ENCODE data around the gene MTHFD2.
A peak's percentile ranks its signal among the peaks of the same experiment; 100 is the strongest.

MTHFD2 gene

DNA sequence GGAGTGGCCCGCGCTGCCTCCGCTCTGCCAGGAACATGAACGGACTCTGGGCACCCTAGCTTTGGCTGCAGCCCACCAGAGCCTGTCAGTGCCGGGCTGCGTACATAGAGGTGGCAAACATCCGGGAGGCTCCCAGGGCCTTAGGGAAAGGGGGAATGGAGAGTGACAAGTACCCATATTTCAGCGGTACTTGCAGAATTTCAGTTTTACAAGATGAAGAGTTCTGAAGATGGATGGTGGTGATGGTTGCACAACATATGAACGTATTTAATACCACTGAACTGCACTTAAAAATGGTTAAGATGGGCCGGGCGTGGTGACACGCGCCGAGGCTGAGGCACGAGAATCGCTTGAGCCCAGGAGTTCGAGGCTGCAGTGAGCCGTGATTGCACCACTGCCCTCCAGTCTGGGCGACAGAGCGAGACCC is 873 bp downstream of the MTHFD2 start:
- ChIA-PET CTCF (interaction anchor here (0.7 to 3.8 kb wide), 12 partner anchors 9 to 382 kb away, joined by 3 to 31 read pairs (median 6); partner anchors contain the start of genes BOLA3 and MOB1A), POLR2A (interaction anchor here (0.8 to 3.4 kb wide), 10 partner anchors 9 to 361 kb away, joined by 3 to 29 read pairs (median 4); partner anchors contain the start of gene MOB1A)

GRCh38 chr2:74199871-74200305 is 1.5 kb downstream of the MTHFD2 start:
- POLR2A ChIA-PET: interaction anchor here (0.6 to 3.4 kb wide), 5 partner anchors 8 to 361 kb away, joined by 3 to 29 read pairs (median 7); partner anchors contain the start of gene MOB1A
- CTCF ChIA-PET: interaction anchor here (0.7 to 3.8 kb wide), 8 partner anchors 9 to 376 kb away, joined by 3 to 31 read pairs (median 7); partner anchors contain the start of genes BOLA3 and MOB1A
- H3K4me3 ChIP-seq (ENCODE audit: low read depth, low read length): peak overlapping the region; percentile 99
- TF ChIP-seq, protein P1, sequence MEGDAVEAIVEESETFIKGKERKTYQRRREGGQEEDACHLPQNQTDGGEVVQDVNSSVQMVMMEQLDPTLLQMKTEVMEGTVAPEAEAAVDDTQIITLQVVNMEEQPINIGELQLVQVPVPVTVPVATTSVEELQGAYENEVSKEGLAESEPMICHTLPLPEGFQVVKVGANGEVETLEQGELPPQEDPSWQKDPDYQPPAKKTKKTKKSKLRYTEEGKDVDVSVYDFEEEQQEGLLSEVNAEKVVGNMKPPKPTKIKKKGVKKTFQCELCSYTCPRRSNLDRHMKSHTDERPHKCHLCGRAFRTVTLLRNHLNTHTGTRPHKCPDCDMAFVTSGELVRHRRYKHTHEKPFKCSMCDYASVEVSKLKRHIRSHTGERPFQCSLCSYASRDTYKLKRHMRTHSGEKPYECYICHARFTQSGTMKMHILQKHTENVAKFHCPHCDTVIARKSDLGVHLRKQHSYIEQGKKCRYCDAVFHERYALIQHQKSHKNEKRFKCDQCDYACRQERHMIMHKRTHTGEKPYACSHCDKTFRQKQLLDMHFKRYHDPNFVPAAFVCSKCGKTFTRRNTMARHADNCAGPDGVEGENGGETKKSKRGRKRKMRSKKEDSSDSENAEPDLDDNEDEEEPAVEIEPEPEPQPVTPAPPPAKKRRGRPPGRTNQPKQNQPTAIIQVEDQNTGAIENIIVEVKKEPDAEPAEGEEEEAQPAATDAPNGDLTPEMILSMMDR (IDR thresholded peaks at IDR 0.05; ENCODE audit: insufficient read depth, low read length, missing control alignments): no peak
- no peak for DNase-seq (ENCODE audit: low read depth, low spot score)

More for the DNA sequence above, 873 bp downstream of the MTHFD2 start:
- DNase-seq (ENCODE audit: low read depth, low spot score): no peak
- TF ChIP-seq, protein P1 (IDR thresholded peaks at IDR 0.05; ENCODE audit: insufficient read depth, low read length, missing control alignments): no peak
- H3K4me3 ChIP-seq (ENCODE audit: low read depth, low read length): peak overlapping the region; percentile 99

DNA sequence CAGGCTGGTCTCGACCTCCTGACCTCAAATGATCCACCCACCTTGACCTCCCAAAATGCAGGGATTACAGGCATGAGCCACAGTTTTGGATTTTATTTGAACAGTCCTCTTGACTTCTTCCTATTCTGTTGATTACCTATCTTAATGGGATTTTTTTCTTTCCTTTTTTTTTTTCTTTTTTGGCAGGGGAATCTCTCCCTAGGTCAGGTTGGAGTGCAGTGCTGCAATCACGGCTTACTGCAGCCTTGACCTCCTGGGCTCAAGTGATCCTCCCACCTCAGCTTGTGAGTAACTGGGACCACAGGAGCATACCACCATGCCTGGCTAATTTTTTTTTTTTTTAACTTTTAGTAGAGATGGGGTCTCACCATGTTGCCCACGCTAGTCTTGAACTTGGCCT is 2.8 kb downstream of the MTHFD2 start:
- ChIA-PET CTCF (interaction anchor here (3.8 kb wide), 1 partner anchor 377 kb away, joined by 15 read pairs; no protein-coding TSS in a partner anchor), POLR2A (interaction anchor here (0.7 kb wide), 1 partner anchor 30 kb away, joined by 3 read pairs; no protein-coding TSS in a partner anchor)
- no peak for DNase-seq (ENCODE audit: low read depth, low spot score)
- peak overlapping the region; percentile 13; the same call in 1 of the 2 replicates for H3K4me3 ChIP-seq (ENCODE audit: low read depth, low read length)
- TF ChIP-seq, protein P1 (IDR thresholded peaks at IDR 0.05; ENCODE audit: insufficient read depth, low read length, missing control alignments): no peak

DNA sequence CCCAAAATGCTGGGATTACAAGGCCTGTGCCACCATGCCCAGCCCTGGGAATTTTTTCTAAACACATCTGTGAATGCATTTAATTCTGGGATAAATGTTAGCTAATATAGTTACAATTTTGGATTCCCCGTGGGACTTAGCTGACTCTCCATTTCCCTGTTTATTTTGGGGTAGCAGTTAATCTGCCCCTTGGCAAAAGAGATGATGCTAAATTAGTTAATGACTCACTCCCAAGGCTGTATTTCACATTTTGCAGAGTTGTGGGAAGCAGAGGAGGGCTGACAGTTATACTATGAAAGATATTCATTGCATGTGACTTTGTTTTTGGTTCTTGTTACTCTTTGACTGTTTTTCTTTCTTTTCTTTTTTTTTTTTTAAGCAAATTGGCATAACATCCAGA is 3.2 kb downstream of the MTHFD2 start:
- TF ChIP-seq, protein P1 (IDR thresholded peaks at IDR 0.05; ENCODE audit: insufficient read depth, low read length, missing control alignments): no peak
- CTCF ChIA-PET: interaction anchor here (0.9 to 3.8 kb wide), 2 partner anchors 375 to 377 kb away, joined by 4 to 15 read pairs; no protein-coding TSS in a partner anchor
- POLR2A ChIA-PET: interaction anchor here (0.7 kb wide), 1 partner anchor 30 kb away, joined by 3 read pairs; no protein-coding TSS in a partner anchor
- no peak for DNase-seq (ENCODE audit: low read depth, low spot score)
- H3K4me3 ChIP-seq (ENCODE audit: low read depth, low read length): no peak overlapping the region

- DNase-seq (ENCODE audit: low read depth, low spot score): no peak
- POLR2A ChIA-PET: interaction anchor here (0.5 to 0.6 kb wide), 3 partner anchors 23 to 55 kb away, joined by 3 read pairs; no protein-coding TSS in a partner anchor
- TF ChIP-seq, protein P1 (IDR thresholded peaks at IDR 0.05; ENCODE audit: insufficient read depth, low read length, missing control alignments): no peak
- CTCF ChIA-PET: interaction anchor here (1.3 to 2.9 kb wide), 2 partner anchors 11 to 188 kb away, joined by 3 to 20 read pairs; no protein-coding TSS in a partner anchor
- no peak overlapping the region for H3K4me3 ChIP-seq (ENCODE audit: low read depth, low read length)
Measured at GRCh38 chr2:74204436-74204835, 6.0 kb downstream of the MTHFD2 start.

DNA sequence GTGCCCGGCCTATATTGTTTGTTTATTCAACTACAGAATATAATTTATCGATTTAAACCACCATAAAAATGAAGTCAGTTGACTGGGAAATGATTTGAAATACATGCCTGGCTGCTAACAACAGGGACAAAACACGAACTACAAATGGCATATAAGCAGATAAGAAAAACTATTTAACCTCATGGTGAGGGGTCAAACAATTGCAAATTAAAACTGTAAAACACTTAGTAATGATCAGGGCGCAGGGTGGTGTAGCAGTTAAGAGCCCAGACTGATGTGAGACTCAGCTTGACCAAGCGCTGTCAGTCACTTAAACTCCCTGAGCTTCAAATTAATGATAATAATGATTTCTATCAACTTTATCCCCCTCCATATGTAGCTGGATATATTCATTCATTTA is 6.7 kb downstream of the MTHFD2 start:
- no peak for DNase-seq (ENCODE audit: low read depth, low spot score)
- ChIA-PET CTCF (interaction anchor here (1.0 to 2.9 kb wide), 4 partner anchors 10 to 381 kb away, joined by 3 to 20 read pairs (median 3); partner anchors contain the start of gene BOLA3), POLR2A (no interaction called here)
- no peak overlapping the region for H3K4me3 ChIP-seq (ENCODE audit: low read depth, low read length)
- TF ChIP-seq, protein P1 (IDR thresholded peaks at IDR 0.05; ENCODE audit: insufficient read depth, low read length, missing control alignments): no peak

Measured in AG04449 (cell line).